Measurements from ENCODE around the gene SULT2B1.

SULT2B1 gene

DNA sequence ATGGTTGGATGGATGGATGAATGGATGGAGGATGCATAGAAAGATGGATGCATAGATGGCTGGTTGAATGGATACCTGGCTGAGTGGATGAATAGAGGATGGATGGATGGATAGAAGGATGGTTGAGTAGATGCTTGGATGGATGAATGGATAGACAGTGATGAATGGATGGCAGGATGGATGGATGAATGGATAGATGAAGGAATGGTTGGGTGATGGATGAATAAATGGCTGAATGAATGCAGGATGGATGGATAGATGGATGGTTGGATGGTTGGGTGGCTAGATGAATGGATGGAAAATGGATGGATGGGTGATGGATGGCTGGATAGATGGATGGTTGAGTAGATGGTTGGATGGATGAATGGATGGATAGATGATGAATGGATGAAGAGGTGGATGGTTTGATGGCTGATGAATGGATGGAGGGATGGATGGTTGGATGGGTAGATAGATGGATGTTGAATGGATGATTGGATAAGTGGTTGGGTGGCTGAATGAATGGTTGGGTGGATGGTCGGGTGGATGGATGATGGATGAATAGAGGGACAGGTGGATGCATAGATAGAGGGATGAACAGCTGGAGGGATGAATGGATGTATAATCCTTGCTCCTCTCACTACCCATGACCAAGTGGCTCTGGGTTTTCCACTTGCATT, 3.6 kb upstream of the SULT2B1 start:
- in situ Hi-C loops (cut with MboI; ENCODE audit: low sequenced_read_pairs, unreplicated experiment) = no loop called here
- no peak for DNase-seq (ENCODE audit: low spot score)
- TF ChIP-seq, protein P1, sequence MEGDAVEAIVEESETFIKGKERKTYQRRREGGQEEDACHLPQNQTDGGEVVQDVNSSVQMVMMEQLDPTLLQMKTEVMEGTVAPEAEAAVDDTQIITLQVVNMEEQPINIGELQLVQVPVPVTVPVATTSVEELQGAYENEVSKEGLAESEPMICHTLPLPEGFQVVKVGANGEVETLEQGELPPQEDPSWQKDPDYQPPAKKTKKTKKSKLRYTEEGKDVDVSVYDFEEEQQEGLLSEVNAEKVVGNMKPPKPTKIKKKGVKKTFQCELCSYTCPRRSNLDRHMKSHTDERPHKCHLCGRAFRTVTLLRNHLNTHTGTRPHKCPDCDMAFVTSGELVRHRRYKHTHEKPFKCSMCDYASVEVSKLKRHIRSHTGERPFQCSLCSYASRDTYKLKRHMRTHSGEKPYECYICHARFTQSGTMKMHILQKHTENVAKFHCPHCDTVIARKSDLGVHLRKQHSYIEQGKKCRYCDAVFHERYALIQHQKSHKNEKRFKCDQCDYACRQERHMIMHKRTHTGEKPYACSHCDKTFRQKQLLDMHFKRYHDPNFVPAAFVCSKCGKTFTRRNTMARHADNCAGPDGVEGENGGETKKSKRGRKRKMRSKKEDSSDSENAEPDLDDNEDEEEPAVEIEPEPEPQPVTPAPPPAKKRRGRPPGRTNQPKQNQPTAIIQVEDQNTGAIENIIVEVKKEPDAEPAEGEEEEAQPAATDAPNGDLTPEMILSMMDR (IDR thresholded peaks at IDR 0.05; ENCODE audit: borderline replicate concordance, control extremely low read depth, extremely low read depth, insufficient read depth, missing control alignments) = no peak

DNA sequence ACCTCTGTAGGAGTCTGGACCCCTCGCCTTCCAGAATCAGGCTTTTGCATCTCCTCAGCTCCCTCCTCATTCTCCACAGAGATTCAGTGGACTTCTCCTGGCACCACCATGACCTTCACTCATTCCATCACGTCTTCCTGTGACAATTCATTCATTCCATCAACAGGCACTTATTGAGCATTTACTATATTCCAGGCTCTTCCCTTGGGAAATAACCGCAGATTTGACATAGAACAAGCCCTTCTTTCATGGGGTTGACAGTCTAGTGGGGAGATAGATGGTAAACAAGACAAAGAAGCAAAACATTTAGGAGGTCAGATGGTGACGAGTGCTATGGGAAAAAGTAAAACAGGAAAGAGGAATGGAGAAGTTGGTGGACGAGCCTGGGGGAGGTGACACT, 2.6 kb upstream of the SULT2B1 start:
- DNase-seq (ENCODE audit: low spot score) = no peak
- TF ChIP-seq, protein P1 (IDR thresholded peaks at IDR 0.05; ENCODE audit: borderline replicate concordance, control extremely low read depth, extremely low read depth, insufficient read depth, missing control alignments) = no peak
- in situ Hi-C loops (cut with MboI; ENCODE audit: low sequenced_read_pairs, unreplicated experiment) = no loop called here

DNA sequence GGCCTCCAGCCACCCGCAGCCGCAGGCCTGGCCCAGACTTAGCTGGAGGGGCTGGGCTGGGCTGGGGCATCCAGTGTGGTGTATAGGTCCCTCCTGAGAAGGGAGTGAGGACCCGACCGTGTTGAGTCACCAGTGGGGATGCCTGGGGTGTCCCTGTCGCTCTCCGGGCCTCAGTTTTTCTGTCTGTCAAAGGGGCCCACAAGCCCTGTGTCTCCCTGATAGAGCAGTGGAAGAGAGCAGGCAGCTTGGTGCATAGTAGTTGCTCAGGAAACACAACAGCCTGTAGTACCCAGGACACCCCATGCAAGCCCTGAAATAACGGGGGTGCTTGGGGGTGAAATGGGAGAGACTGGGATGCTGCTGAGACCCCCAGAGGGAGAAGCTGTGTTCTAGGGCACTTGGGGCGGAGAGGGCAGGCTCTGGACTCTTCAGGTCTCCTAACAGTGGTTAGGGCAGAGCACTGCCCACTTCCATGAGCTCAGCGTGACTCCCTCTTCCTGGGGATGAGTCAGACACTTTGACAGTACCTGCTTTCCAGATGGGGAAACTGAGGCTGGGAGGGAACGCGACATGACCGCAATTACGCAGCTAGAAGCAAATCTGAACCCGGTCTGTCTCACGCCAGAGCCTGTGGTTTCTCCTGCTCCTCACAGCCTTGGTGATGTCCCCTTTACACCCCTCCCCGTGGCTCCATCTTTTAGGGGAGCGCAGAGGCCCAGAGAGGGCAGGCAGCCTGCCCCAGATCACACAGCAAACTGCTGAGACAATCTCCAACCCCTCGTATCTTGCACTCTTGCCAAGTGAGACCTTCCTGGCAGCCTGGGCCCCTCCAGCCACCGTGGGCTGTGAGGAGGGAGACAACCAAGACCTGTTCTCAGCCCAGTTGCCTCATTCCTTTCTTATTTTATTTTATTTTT, 692 bp downstream of the SULT2B1 start:
- TF ChIP-seq, protein P1 (IDR thresholded peaks at IDR 0.05; ENCODE audit: borderline replicate concordance, control extremely low read depth, extremely low read depth, insufficient read depth, missing control alignments) = no peak
- no peak for DNase-seq (ENCODE audit: low spot score)
- in situ Hi-C loops (cut with MboI; ENCODE audit: low sequenced_read_pairs, unreplicated experiment) = no loop called here

DNA sequence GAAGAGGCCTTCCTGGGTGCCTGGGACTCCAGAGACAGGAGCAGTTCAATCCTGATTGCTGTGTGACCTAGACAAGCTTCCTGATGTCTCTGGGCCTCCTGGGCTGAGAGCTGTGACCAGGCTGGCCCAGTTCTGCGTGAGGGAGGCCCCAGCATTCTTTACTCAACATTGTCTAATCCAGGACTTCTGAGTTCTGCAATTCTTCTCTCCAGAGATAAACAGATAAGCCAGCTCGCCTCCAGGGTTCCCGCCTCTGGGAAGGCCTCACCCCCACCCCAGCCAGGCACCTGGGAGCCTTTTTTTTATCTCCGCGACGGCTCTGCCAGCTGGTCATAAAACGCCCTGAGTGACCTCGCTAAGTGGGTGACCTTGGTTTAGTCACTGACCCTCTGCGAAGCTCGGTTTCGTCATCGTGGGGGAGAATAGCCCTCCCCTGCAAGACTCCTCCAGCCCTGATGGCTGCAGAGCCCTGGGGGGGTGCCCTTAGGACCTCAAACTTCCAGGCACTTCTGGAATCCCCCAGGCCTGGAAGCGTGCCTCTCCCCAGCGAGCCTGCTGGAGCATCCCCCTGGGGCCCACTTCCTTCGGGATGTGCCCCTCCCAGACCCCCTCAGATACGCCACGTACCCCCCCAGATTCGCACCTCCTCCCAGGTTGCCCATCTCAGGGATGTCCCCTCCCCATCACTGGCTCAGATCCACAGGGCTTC, 1.9 kb downstream of the SULT2B1 start:
- in situ Hi-C loops (cut with MboI; ENCODE audit: low sequenced_read_pairs, unreplicated experiment) = no loop called here
- TF ChIP-seq, protein P1 (IDR thresholded peaks at IDR 0.05; ENCODE audit: borderline replicate concordance, control extremely low read depth, extremely low read depth, insufficient read depth, missing control alignments) = no peak
- DNase-seq (ENCODE audit: low spot score) = no peak

DNA sequence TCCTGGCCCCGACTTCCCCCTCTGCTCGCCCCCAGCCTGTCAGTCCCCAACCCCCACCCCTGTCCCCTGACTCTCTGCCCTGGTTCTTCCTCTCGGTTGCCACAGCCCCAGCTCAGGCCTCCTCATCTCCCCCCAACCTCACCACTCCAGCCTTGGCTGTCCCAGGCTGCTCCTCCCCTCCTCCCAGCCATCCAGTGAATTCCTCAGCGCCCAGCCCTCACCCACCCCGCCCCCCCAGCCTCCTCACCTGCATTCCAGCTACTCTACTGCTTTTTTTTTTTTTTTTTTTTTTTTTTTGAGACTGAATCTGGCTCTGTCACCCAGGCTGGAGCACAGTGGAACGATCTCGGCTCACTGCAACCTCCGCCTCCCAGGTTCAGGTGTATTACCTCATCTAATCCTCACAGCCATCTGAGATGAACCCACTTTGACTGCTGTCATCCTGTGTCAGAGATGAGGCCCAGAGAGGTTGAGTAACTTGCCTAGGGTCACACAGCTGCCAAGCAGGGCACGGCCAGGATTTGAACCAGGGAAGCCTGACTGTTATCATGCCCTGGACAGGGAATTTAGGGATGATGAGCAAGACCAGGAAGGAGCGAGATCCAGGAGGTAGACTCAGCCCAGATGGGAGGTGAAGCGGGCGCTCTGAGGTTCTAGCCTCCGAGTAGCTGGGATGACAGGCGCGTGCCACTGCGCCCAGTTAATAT, 2.6 kb downstream of the SULT2B1 start:
- in situ Hi-C loops (cut with MboI; ENCODE audit: low sequenced_read_pairs, unreplicated experiment) = no loop called here
- DNase-seq (ENCODE audit: low spot score) = no peak
- TF ChIP-seq, protein P1 (IDR thresholded peaks at IDR 0.05; ENCODE audit: borderline replicate concordance, control extremely low read depth, extremely low read depth, insufficient read depth, missing control alignments) = no peak

DNA sequence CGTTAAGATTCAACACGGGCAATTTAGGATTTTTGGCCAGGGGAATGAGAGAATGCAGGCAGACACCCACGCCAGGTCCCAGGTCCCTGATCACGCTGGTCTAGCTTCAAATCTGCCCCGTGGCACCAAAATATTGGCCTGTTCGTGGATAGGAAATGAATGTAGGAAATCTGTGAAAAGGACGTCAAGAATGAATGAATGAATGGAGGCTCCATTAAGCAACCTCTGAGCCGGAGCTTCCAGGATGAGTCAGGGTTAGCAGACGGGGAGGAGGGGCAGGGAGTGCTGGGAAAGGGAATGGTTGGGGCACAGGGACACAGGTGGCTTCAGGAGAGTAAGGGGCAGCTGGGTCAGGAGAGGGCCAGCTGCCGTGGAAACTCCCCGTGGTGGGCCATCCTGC, 4.2 kb downstream of the SULT2B1 start:
- in situ Hi-C loops (cut with MboI; ENCODE audit: low sequenced_read_pairs, unreplicated experiment) = no loop called here
- TF ChIP-seq, protein P1 (IDR thresholded peaks at IDR 0.05; ENCODE audit: borderline replicate concordance, control extremely low read depth, extremely low read depth, insufficient read depth, missing control alignments) = no peak
- DNase-seq (ENCODE audit: low spot score) = no peak
